Thyroid gland (tissue), 4 donors: ENCODE measurements around the gene ATP9B. TPM values are rescaled to one million over a fixed set of nuclear protein-coding genes. Genes with fewer than 3 reads are reported as not detected.

Source experiments
- DNase-seq, 2 donors: peaks; one replicate each; pipeline ENCODE4 v3.0.0-alpha.2; 2019
- H3K27ac ChIP-seq, 3 donors: fragments of 200-600 bp; sonication (generic); 1 replicate in 2 of 3; 2 replicates in 1 of 3; pipeline ENCODE4 v1.5.1; 2016 to 2019; ENCODE audit warnings: mild to moderate bottlenecking in 1 of 3, moderate library complexity in 1 of 3
- H3K27me3 ChIP-seq: fragments of 200-600 bp; sonication (generic); one replicate; pipeline ENCODE4 v1.5.1; 2019
- H3K36me3 ChIP-seq, 2 donors: fragments of 200-600 bp; sonication (generic); one replicate each; pipeline ENCODE4 v1.5.1; 2016 to 2019
- H3K4me1 ChIP-seq, 2 donors: fragments of 200-600 bp; sonication (generic); one replicate each; pipeline ENCODE4 v1.5.1; 2017 to 2019
- H3K4me3 ChIP-seq, 3 donors: fragments of 200-600 bp; sonication (generic); replicated peaks in 1 of 3; 1 replicate in 2 of 3; 2 replicates in 1 of 3; pipeline ENCODE4 v1.5.1; 2016; ENCODE audit warnings: mild to moderate bottlenecking in 1 of 3
- H3K9me3 ChIP-seq: fragments of 200-600 bp; sonication (generic); one replicate; pipeline ENCODE4 v1.5.1; 2017
- CTCF ChIP-seq, 6 experiments: fragments of 200-600 bp in 3 of 6; fragments of 450-650 bp in 3 of 6; sonication (generic) in 3 of 6; IDR thresholded peaks; one replicate each; pipeline ENCODE4 v1.5.1; 2016 to 2019; ENCODE audit warnings: antibody characterized with exemption in 6 of 6, mild to moderate bottlenecking in 2 of 6, inconsistent platforms in 1 of 6, moderate library complexity in 1 of 6
- POLR2A ChIP-seq, 2 donors: fragments of 450-650 bp; IDR thresholded peaks; one replicate each; pipeline ENCODE4 v1.6.1; 2017; ENCODE audit warnings: antibody characterized with exemption in 2 of 2, mild to moderate bottlenecking in 2 of 2, moderate library complexity in 1 of 2
- WGBS, 2 donors: methylation state at CpG; one replicate each; pipeline ENCODE4 v1.1.5; 2017; 5-methylcytosine and 5-hydroxymethylcytosine counted together
- intact Hi-C: fragments of 100-400 bp; cut with DNase I; formaldehyde crosslinking; loops from one replicate; pipeline ENCODE4 v1.15.1; 2023
- total RNA-seq, 4 donors: library from RNA; depleted of rRNA; stranded (reverse); fragments of >200 nt; gene quantifications; one replicate each; pipeline ENCODE4 v1.2.3, GENCODE V29; 2016

The ATP9B gene
- total RNA-seq, 4 donors from 2014 or later: 30.6 to 58.1 (median 48.2) TPM

GRCh38 chr18:79302120-79302519, 232.9 kb downstream of the ATP9B start:
- Histone ChIP-seq H3K27ac (no peak overlapping the region), H3K4me1 (no peaks in the 10 kb centered on the region), H3K27me3 (no peaks in the 10 kb centered on the region), H3K9me3 (no peaks in the 10 kb centered on the region), H3K4me3 (no peak overlapping the region), H3K36me3 (peaks cover 8 to 12% of the 10 kb centered on the region in 2 donors)
- intact Hi-C loops: no loop called here
- TF ChIP-seq CTCF (IDR thresholded peaks at IDR 0.05) (no peak), POLR2A (IDR thresholded peaks at IDR 0.05) (no peak)
- 93 to 94% methylated on average over 15 of the region's 15 CpGs for WGBS, 2 donors
- DNase-seq: no peak

- WGBS, 2 donors: 93 to 96% methylated on average over 9 of the region's 9 CpGs
- Histone ChIP-seq H3K36me3 (peaks cover 10 to 13% of the 10 kb centered on the region in 2 donors), H3K27me3 (no peaks in the 10 kb centered on the region), H3K4me3 (no peak overlapping the region), H3K27ac (no peak overlapping the region), H3K9me3 (no peaks in the 10 kb centered on the region), H3K4me1 (no peaks in the 10 kb centered on the region)
- intact Hi-C loops: no loop called here
- no peak for DNase-seq
- no peak for TF ChIP-seq POLR2A (IDR thresholded peaks at IDR 0.05)
- TF ChIP-seq CTCF (IDR thresholded peaks at IDR 0.05): no peak
These were observed 236.7 kb downstream of the ATP9B start for GRCh38 chr18:79305911-79306310.

GRCh38 chr18:79309614-79310358, 240.6 kb downstream of the ATP9B start:
- Histone ChIP-seq H3K27me3 (no peaks in the 10 kb centered on the region), H3K27ac (no peak overlapping the region), H3K4me1 (no peaks in the 10 kb centered on the region), H3K9me3 (no peaks in the 10 kb centered on the region), H3K36me3 (peaks cover 6 to 12% of the 10 kb centered on the region in 2 donors), H3K4me3 (no peak overlapping the region)
- no peak for TF ChIP-seq POLR2A (IDR thresholded peaks at IDR 0.05)
- no peak for TF ChIP-seq CTCF (IDR thresholded peaks at IDR 0.05)
- intact Hi-C loops: no loop called here
- 95% methylated on average over 11 of the region's 11 CpGs for WGBS, 2 donors
- no peak for DNase-seq

- TF ChIP-seq POLR2A (IDR thresholded peaks at IDR 0.05) (no peak), CTCF (IDR thresholded peaks at IDR 0.05) (no peak)
These were observed 245.7 kb downstream of the ATP9B start for GRCh38 chr18:79314838-79315388.

GRCh38 chr18:79315596-79315995, 246.4 kb downstream of the ATP9B start:
- H3K4me1 ChIP-seq: no peaks in the 10 kb centered on the region
- H3K27ac ChIP-seq: no peak overlapping the region
- TF ChIP-seq POLR2A (IDR thresholded peaks at IDR 0.05) (no peak), CTCF (IDR thresholded peaks at IDR 0.05) (no peak)
- H3K27me3 ChIP-seq: no peaks in the 10 kb centered on the region
- intact Hi-C loops: no loop called here
- WGBS, 2 donors: 53 to 57% methylated on average over 2 of the region's 2 CpGs
- DNase-seq: no peak
- no peaks in the 10 kb centered on the region for H3K9me3 ChIP-seq
- H3K36me3 ChIP-seq: peaks cover 0 to 6% of the 10 kb centered on the region in 2 donors
- H3K4me3 ChIP-seq: no peak overlapping the region

More at GRCh38 chr18:79314838-79315388, 245.7 kb downstream of the ATP9B start:
- no peak for DNase-seq
- no peaks in the 10 kb centered on the region for H3K9me3 ChIP-seq
- peaks cover 0 to 6% of the 10 kb centered on the region in 2 donors for H3K36me3 ChIP-seq
- 92 to 94% methylated on average over 12 of the region's 12 CpGs for WGBS, 2 donors
- no peak overlapping the region for H3K4me3 ChIP-seq
- H3K27me3 ChIP-seq: no peaks in the 10 kb centered on the region
- H3K4me1 ChIP-seq: no peaks in the 10 kb centered on the region
- H3K27ac ChIP-seq: no peak overlapping the region
- intact Hi-C loops: no loop called here
